Measurements from ENCODE around the gene CADPS.

CADPS gene

DNA sequence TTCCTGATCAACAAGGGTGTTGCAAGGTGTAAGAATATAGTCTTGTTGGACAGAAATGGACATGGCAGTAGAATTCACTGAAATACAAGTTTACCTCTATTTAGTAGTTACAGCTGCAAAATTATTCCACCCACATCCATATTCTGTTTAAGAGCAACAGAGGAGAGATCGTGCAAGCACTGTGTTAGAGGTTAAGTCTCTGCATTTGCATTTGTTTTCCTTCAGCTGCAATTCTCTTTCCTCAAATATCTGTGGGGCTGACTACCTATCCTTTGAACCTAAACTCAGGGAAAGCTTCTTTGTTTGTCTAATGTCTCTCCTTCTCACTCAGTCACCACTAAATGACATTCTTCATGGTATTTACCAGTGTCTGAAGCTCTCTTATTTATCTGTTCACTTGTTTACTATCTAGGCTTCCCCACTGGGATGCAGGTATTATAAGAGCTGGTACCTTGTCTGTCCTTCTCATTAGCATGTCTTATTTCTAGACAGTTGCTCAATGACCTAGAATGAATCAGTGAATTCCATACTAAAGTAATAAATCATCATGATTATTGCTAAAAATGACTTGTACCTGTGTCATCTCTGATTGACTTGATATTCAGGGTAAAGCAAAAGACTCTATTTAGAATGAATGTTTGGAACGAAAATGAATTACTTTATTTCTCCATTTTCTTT lies 326.5 kb downstream of the CADPS start:
- DNase-seq = no peak

- DNase-seq = no peak
These were observed 328.9 kb downstream of the CADPS start for GRCh38 chr3:62546266-62546665.

DNA sequence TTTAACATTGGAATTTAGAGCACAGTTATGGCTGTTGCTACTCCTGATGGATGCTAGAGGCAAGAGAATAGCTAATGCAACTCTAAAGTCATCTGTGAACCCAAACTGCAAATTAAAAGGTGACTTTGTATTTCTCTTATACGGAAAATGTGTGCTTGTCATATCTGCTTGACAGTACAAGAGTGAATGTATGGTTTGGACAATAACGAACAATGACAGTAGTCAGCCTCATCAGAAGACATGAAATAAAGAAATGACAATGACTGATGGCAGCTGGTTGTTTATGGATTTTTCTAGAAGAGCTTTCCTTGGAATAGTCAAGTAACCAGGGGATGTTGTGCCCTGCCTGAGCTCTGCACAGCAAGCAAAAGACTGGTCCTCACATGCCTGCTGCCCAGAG lies 333.0 kb downstream of the CADPS start:
- DNase-seq = no peak

DNA sequence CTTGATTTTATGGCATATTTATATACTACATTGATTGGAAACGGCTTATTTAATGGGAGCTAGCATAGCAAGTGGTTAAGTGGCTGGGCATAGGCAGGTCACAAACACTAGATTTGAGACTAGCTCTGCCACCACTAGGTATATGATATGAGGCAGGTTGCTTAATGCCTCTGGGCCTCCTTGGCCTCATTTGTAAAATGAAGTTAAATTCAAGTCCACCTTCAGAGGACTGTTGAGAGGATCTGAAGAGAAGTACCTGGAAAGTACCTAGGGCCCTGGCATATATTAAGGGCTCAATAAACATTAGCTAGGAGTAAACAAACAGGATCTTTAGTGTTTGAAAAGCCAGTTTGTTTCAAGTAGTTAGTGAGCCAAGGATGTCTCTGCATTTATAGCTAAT lies 335.5 kb downstream of the CADPS start:
- no peak for DNase-seq

- DNase-seq = no peak
These were observed 336.4 kb downstream of the CADPS start for GRCh38 chr3:62538691-62539356.

DNA sequence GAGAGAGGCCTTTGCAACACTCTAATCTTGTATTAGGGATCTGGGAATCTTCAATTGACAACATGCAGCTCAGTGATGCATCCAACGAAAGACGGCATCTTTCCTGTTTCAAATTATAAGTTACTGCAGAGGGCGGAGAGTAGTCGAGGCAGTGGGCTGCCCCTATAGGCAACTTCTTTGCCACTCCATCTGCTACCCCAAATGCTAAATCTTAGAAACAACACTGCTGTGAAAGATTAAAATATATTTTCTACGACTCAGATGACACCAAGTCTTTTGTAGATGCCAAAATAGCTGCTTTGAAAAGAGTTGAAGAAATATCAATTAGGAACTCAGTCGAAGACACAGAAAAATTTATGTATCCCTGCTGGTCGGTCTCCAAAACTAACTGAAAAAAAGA lies 340.9 kb downstream of the CADPS start:
- no peak for DNase-seq

GRCh38 chr3:62532796-62533195 lies 342.4 kb downstream of the CADPS start:
- no peak for DNase-seq

GRCh38 chr3:62531981-62532380 lies 343.2 kb downstream of the CADPS start:
- no peak for DNase-seq

DNA sequence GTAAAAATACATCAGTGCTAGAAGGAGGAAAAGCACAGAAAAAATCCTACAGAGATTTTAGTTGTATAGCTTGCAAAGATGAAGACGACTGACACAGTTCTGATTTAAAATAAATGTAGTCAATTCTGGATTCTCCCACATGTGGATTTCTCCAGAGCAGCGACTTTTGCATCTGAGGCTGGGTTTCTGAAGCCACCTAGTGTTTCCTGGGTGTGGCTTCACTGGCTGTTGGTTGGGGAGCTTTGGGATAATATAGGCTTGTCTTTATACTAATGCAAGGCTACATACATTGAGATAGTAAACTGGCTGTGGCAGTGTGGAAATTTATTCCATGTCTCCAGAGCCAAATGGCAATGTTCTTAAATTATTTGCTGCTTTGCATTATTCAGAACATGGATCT lies 343.7 kb downstream of the CADPS start:
- no peak for DNase-seq

GRCh38 chr3:62529230-62529629 lies 346.0 kb downstream of the CADPS start:
- DNase-seq = peak in 1 of 5 experiments; percentile 7

DNA sequence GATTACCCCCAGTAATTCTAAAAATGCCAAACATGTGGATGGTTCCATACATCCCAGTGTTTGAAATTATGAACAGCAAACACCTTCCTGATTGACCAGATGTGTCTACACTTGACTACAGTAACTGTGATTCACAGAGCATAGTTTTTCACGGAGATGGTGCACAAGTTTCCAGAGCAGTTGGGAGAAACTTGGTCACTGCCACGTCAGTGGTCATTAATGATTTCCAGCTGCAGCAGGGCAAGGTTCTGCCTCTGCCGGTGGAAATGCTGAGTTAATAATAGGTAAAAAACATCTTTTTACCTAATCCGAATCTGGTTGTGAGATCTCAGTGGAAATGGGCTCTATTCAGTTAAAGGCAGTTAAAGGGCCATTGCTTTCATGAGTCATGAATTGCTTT lies 347.7 kb downstream of the CADPS start:
- no peak for DNase-seq

- DNase-seq = no peak
These were observed 349.9 kb downstream of the CADPS start for GRCh38 chr3:62525281-62525680.

DNA sequence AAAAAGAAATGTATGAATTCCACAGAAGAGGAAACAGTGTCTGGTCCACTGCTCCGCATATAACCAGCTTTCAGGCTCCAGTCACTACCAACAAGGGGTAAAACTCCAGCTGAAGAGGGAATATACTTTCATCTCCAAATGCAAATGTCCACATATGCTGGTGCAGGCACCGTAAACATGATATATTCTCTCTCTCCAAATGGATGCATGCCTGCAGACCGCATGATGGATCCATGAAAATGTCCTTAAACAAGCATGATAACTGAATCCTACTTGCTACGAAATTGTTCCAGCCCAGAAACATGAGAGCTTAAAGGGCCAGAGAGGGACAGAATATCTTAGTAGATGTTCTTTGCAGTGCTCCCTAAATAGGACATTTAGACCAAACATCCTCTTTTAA lies 351.5 kb downstream of the CADPS start:
- DNase-seq = no peak

GRCh38 chr3:62521464-62522105 lies 353.6 kb downstream of the CADPS start:
- no peak for DNase-seq

GRCh38 chr3:62503516-62503915 lies 371.7 kb downstream of the CADPS start:
- DNase-seq = no peak

- no peak for DNase-seq
These were observed 372.6 kb downstream of the CADPS start for GRCh38 chr3:62502315-62503300.

DNA sequence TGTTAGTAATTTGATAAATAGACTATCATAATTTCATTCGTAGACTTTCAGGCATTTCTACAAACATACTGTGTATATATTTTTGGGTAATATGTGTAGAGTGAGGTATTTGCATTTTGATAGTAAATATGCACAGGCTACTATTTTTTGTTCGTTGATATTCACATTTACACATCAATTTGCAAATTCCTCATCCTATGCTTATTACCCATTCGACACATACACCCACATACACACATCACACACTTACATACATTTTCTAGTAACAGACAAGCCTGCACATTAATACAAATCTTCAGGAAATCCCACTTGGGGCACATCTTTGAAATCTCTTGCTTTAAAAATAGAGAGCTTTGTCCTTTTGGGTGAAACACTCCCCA lies 373.9 kb downstream of the CADPS start:
- DNase-seq = no peak

- no peak for DNase-seq
These were observed 374.5 kb downstream of the CADPS start for GRCh38 chr3:62500556-62501288.

DNA sequence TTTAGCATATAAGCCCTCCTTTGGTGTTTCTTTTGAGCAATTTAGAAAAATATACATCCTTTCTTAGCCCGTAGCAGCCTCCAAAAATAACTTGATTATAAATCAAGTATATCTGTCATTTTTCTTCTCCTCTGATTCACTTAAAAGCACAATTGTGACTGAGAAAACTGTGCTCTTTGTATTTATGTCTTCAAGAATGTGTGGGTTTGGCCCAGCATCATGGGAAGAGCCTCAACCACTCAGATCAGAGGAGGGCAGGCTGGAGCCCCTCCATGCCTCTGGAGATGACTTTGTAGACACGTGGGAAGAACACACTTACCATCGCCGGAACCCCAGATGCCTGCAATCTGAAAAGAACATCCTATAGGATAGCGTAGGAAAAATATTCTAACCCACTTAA lies 378.1 kb downstream of the CADPS start:
- DNase-seq = no peak

- DNase-seq = no peak
These were observed 378.7 kb downstream of the CADPS start for GRCh38 chr3:62496503-62496902.

- no peak for DNase-seq
These were observed 382.0 kb downstream of the CADPS start for GRCh38 chr3:62493109-62493801.

GRCh38 chr3:62482961-62483360 lies 392.3 kb downstream of the CADPS start:
- no peak for DNase-seq
